BE2C (cell line): Measurements from ENCODE around the gene HTD2.

Experiments
- DNase-seq: peaks from one replicate; pipeline ENCODE4 v3.0.0-alpha.2; 2020
- H3K27me3 ChIP-seq: fragments of 250-450 bp; sonication (Bioruptor Pico); 2 replicates; pipeline ENCODE4 v1.5.1; 2020; ENCODE audit warnings: mild to moderate bottlenecking
- H3K36me3 ChIP-seq: fragments of 250-450 bp; sonication (Bioruptor Pico); 2 replicates; pipeline ENCODE4 v1.5.1; 2020; ENCODE audit warnings: mild to moderate bottlenecking
- H3K4me1 ChIP-seq: fragments of 250-450 bp; sonication (Bioruptor Pico); 2 replicates; pipeline ENCODE4 v1.5.1; 2020
- H3K4me3 ChIP-seq: 2 replicates; pipeline ENCODE4 v1.5.1; 2011; ENCODE audit warnings: low read depth, low read length
- H3K9me3 ChIP-seq: fragments of 250-450 bp; sonication (Bioruptor Pico); 2 replicates; pipeline ENCODE4 v1.5.1; 2020
- CTCF ChIP-seq: IDR thresholded peaks from 2 replicates; pipeline ENCODE4 v1.5.1; 2012; ENCODE audit warnings: mild to moderate bottlenecking, low read depth, low read length

Gene HTD2

GRCh38 chr3:58349792-58350626, 43.7 kb downstream of the HTD2 start:
- H3K4me3 ChIP-seq: no peak overlapping the region
- H3K36me3 ChIP-seq: no peaks in the 10 kb centered on the region
- no peaks in the 10 kb centered on the region for H3K9me3 ChIP-seq
- DNase-seq: no peak
- H3K27me3 ChIP-seq: no peaks in the 10 kb centered on the region
- H3K4me1 ChIP-seq: no peaks in the 10 kb centered on the region
- no peak for TF ChIP-seq CTCF

GRCh38 chr3:58350627-58351013, 44.3 kb downstream of the HTD2 start:
- Histone ChIP-seq H3K4me1 (no peaks in the 10 kb centered on the region), H3K9me3 (no peaks in the 10 kb centered on the region), H3K4me3 (no peak overlapping the region), H3K27me3 (no peaks in the 10 kb centered on the region), H3K36me3 (no peaks in the 10 kb centered on the region)
- TF ChIP-seq CTCF: no peak
- no peak for DNase-seq

GRCh38 chr3:58351920-58352319, 45.6 kb downstream of the HTD2 start:
- peak; percentile 28 for TF ChIP-seq CTCF
- Histone ChIP-seq H3K36me3 (no peaks in the 10 kb centered on the region), H3K4me3 (no peak overlapping the region), H3K4me1 (no peaks in the 10 kb centered on the region), H3K9me3 (no peaks in the 10 kb centered on the region), H3K27me3 (no peaks in the 10 kb centered on the region)
- DNase-seq: peak; percentile 36

GRCh38 chr3:58352626-58353025, 46.3 kb downstream of the HTD2 start:
- Histone ChIP-seq H3K27me3 (no peaks in the 10 kb centered on the region), H3K4me3 (no peak overlapping the region), H3K4me1 (no peaks in the 10 kb centered on the region), H3K9me3 (no peaks in the 10 kb centered on the region), H3K36me3 (no peaks in the 10 kb centered on the region)
- TF ChIP-seq CTCF: no peak
- no peak for DNase-seq

- H3K27me3 ChIP-seq: no peaks in the 10 kb centered on the region
- no peak overlapping the region for H3K4me3 ChIP-seq
- no peak for TF ChIP-seq CTCF
- no peaks in the 10 kb centered on the region for H3K4me1 ChIP-seq
- no peaks in the 10 kb centered on the region for H3K36me3 ChIP-seq
- no peaks in the 10 kb centered on the region for H3K9me3 ChIP-seq
- DNase-seq: no peak
Measured at GRCh38 chr3:58353722-58354553, 47.6 kb downstream of the HTD2 start.

GRCh38 chr3:58355179-58355578, 48.9 kb downstream of the HTD2 start:
- no peaks in the 10 kb centered on the region for H3K36me3 ChIP-seq
- H3K4me1 ChIP-seq: no peaks in the 10 kb centered on the region
- no peak overlapping the region for H3K4me3 ChIP-seq
- no peaks in the 10 kb centered on the region for H3K9me3 ChIP-seq
- H3K27me3 ChIP-seq: no peaks in the 10 kb centered on the region
- no peak for TF ChIP-seq CTCF
- no peak for DNase-seq
